Measurements from ENCODE around the gene PAK4.

The PAK4 gene

GRCh38 chr19:39146686-39147450 is 21.3 kb downstream of the PAK4 start:
- no peak for DNase-seq (ENCODE audit: low spot score)

DNA sequence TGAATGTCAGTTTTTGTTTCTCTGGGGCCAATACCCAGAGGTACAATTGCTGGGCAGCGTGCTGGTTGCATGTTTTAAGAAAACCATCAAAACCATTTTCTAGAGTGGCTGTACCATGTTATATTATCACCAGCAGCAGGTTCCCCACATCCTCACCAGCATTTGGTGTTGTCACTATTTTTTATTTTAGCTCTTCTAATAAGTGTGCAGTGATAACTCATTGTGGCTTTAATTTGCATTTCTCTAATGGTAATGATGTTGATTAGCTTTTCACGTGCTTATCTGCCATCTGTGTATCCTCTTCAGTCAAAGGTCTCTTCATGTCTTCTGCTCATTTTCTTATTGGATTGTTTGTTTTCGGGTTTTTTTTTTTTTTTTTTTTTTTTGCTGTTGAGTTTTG is 21.9 kb downstream of the PAK4 start:
- DNase-seq (ENCODE audit: low spot score), result no peak

- no peak for DNase-seq (ENCODE audit: low spot score)
Measured at GRCh38 chr19:39148939-39149529, 23.4 kb downstream of the PAK4 start.

DNA sequence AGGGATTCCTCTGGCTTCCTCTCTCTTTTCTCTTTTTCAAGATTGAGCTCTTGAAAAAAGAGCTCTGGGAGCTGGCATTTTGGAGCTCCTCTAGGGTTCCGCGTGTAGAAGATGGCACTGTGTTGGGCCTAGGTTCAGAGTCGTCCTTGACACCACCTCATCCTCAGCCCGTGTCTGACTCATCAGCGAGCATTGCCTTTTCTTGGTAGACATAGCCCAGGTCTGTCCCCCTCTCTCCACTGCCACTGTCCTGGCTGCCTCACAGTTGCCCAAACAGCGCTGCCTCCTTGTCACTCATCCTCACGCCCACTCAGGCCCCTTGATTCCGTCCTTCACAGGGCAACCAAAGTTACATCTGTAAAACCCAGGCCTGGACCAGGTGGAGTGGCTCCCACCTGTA is 24.6 kb downstream of the PAK4 start:
- DNase-seq (ENCODE audit: low spot score), result no peak

- no peak for DNase-seq (ENCODE audit: low spot score)
Measured at GRCh38 chr19:39150807-39151600, 25.4 kb downstream of the PAK4 start.

GRCh38 chr19:39152066-39152465 is 26.5 kb downstream of the PAK4 start:
- DNase-seq (ENCODE audit: low spot score), result no peak

DNA sequence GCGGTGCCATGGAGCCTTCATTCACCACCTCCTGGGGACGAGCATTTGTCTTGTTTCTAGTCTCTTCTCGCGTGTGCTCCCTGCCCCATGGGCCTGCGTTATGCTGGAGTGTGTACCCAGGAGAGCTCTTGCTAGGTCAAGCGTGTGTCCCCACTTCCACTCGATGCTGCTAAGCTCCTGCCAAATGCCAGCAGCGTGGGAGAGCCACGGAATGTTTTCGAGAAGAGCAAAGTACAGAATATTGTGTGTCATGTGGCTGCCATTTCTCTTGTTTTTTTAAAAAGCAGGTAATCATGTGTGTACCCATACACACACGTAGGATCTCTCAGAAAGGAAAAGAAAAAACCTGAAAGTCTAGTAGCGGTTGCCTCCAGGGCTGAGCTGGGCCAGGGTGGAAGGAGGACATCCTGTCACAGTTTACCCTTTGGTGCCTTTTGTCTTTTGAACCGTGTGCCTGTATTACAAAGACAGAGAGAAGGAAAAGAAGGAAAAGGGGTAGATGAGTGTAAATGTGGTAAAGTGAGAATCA is 28.6 kb downstream of the PAK4 start:
- DNase-seq (ENCODE audit: low spot score), result no peak

GRCh38 chr19:39154629-39155100 is 29.1 kb downstream of the PAK4 start:
- no peak for DNase-seq (ENCODE audit: low spot score)

GRCh38 chr19:39155114-39155700 is 29.6 kb downstream of the PAK4 start:
- DNase-seq (ENCODE audit: low spot score), result no peak

- DNase-seq (ENCODE audit: low spot score), result no peak
Measured at GRCh38 chr19:39155741-39156140, 30.2 kb downstream of the PAK4 start.

DNA sequence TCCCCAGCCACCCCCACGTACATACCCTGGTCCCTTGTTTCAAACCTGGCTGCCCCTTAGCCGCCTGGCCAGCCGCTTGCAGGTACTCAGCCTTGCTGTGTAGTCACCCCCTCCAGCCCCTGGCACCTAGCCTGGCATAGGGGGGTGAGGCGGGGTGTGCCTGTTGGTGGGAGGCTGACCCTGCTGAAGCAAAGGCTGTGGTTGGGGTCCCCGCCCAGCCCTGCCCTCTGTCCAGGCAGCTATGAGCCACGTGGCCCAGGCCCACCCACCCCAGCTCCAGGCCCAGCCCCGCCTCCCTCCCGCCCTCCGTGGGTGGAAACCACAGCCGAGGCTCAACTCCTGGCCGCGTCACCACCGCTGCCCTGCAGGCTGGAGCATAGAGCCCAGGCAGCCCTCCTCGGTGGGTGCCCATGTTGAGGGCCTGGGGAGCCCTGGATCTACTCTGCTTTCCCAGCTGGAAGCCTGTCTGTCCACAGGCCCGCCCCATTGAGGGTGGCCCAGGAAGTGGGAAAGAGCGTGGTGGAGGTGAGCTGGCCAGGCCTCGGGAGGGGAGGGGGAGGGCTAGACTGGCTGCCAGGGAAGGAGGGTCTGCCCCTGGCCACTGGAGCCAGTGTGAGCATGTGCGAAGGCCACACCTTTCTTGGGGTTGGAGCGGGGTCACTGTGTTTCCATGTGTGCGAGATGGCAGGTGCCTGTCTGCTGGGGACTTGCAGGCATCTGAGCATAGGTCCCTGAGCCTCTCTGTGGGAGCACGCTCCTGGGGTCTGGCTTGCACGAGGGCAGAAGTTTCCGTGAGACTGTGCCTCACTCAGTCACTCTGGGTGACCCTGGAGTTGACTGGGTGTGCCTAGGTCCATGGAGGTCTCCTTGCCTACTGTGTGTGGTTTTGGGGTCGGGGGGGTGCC is 31.0 kb downstream of the PAK4 start:
- DNase-seq (ENCODE audit: low spot score), result no peak

GRCh38 chr19:39157275-39157996 is 31.9 kb downstream of the PAK4 start:
- DNase-seq (ENCODE audit: low spot score), result no peak

- no peak for DNase-seq (ENCODE audit: low spot score)
Measured at GRCh38 chr19:39157997-39158389, 32.4 kb downstream of the PAK4 start.

GRCh38 chr19:39158646-39159260 is 33.2 kb downstream of the PAK4 start:
- DNase-seq (ENCODE audit: low spot score), result no peak

GRCh38 chr19:39160523-39160861 is 34.9 kb downstream of the PAK4 start:
- DNase-seq (ENCODE audit: low spot score), result no peak

DNA sequence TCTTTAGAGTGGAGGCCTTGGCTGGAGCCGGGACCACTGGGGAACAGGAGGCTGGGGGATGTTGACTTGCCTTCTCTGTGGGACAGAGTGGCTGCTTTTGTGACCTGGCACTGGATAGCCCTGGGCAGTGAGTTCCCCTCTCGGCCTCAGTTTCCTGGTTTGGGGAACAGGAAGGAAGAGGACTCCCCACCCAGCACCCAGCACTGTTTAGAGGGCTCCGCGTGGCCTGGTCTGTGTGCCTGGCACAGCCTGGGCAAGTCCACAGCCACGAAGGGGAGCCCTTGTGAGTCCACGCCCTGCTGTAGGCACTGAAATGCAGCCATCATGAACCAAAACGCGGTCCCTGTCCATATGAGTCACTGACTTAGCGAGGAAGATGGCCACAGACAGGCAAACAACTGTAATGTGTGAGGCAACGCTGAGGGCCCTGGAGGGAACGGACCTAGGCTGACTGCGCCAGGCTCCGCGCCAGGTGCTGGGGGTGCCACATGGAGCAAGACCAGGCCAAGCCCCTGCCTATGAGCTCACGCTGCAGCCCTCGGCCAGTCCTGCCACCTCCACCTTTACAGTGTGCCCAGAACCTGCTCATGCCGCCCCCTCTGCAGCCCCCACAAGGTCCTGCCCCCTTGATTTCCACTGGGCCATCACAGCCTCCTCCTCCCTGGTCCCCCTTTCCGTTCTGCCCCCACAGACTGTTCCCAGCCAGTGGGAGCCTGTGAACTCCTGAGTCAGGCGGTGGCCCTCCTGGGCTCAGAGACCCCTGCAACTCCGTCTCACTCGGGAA is 35.5 kb downstream of the PAK4 start:
- DNase-seq (ENCODE audit: low spot score), result no peak

DNA sequence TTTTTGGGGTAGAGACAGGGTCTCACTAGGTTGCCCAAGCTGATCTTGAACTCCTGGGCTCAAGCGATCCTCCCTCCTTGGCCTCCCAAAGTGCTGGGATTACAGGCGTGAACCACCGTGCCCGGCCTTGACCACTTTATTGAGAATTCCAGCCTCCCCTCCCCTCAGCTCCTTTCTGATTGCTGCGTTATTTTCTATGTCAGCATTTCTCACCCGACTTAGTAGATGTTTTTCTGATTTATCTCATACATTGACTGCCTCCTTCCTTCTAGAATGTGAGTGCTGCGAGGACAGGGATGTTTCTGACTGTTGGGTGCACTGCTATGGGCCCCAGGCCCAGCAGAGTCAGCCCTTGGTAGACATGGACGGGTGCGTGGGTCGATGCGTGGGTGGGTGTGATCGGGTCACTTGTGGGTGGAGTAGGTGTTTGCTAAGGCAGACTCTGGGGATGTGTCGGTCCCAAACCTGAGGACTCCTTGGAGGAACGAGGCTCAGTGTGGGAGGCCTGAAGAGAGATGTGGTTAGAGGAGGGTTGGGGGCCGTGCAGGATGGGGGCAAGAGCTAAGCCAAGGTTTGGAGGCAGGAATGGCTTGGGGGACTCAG is 37.0 kb downstream of the PAK4 start:
- DNase-seq (ENCODE audit: low spot score), result no peak

DNA sequence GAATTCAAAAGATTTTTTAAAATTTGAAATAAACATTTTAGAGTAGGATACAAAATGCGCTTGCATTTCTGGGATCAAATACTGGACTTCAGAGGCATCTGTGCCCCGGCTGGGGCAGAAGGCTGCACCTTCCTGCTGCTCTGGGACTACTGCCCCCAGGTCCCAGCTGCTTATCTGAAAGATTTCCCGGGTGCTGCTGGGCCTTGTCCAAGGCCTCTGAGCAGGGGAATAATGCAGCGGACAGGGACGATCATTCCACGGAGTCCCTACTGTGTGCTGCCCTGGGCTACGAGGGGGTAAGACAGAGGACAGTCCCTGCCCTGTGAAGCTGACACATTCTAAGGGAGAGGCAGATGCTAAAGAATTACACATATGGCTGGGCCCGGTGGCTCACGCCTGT is 38.0 kb downstream of the PAK4 start:
- DNase-seq (ENCODE audit: low spot score), result no peak

- DNase-seq (ENCODE audit: low spot score), result no peak
Measured at GRCh38 chr19:39164289-39164688, 38.7 kb downstream of the PAK4 start.
